ENCODE measurements around the gene PSMB8.

GRCh38 chr6:32888576-32888975 lies 44.7 kb upstream of the PSMB8 start:
- no peak for TF ChIP-seq CTCF (IDR thresholded peaks at IDR 0.05; ENCODE audit: low read depth, low read length)
- TF ChIP-seq EZH2phosphoT487 (IDR thresholded peaks at IDR 0.05; ENCODE audit: low read depth), result no peak

All from OCI-LY3 (cell line).